GM21423 (cell line): Measurements from ENCODE around the gene TARBP2.
"Not testable (repeated sequence)": the region's sequence is repeated elsewhere in the genome, so short reads cannot be mapped to it uniquely, and the experiment has no call there.

Experiments used
- ATAC-seq: cut with Tn5 transposase; IDR thresholded peaks from one replicate; pipeline ENCODE4 v1.9.1; 2021; ENCODE audit warnings: mild to moderate bottlenecking, moderate library complexity; ENCODE audit not compliant: unreplicated experiment

The TARBP2 gene

DNA sequence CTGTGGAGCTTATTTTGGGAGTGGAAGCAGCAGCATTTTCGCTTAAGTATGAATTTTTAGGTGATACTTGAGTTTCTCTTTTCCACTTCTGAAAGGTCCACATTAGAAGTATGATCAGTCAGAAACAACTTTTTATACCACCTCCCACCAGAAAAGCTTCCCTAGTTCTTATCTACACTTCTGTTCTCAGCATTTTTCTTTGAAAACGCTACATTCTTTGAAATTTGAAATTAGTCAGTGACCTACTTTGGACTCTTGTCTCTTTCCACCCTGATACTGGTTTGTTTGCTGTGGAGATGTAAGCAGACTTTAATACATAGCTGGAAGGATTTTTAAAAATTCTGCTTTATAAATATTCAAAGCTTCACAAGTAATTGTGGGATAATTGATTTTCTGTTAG is 27.0 kb upstream of the TARBP2 start:
- no peak for ATAC-seq

DNA sequence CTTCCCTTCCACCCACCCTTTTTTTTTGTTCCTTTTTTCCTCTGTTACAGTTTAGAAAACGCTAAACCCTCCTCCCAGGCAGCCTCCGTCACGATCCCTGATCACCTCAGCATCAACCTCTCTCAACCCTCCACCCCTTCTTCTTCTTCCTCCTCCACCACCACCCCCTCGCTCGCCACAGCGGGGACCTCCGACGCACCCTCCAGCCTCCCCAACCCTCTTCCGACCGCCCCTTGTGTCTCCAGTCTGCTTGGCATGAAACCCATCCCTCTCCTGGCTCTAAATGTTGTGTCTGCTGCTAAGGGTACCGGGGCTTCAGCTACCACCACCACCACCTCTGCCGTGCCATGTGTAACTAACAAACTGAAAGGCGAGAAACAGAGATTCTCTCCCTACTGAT is 26.3 kb upstream of the TARBP2 start:
- ATAC-seq = no peak

DNA sequence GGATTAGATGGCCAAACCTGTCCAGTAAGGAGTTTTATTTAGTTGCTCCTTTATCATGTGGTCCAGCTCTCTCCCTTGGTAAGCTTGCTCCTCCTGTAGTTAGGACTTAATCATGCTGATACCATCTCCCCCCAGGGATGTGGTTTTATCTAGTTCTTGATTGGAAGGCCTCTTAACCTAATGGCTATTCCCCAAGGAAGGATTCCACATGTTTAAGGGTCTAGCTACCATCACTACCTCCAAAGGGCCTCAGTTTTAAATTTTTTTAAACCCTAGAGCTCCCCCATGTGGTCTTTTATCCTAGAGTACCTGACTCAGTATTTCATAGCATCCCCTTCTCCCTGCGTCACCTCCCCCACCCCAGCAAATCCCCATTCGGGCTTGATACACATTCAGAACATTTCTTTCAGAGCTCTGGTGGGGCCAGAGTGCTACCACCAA is 24.3 kb upstream of the TARBP2 start:
- no peak for ATAC-seq

DNA sequence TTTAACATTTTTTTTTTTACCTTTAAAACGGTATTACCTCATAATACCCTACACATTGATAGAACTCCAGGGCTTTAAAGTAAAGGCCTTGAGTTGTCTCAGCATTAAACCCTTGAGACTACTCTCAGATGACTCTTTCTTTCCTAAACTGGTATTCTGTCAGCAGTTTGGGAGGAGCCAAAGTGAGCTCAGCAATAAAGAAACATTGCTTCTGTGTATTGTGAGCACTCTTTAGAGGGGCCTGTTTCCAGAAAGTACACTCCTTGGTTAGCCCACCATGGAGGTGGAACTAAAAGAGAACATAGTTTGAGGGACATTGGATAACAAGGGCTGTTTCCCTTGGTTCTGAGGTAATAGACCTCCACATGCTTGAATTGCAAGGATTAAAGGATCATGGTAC is 22.2 kb upstream of the TARBP2 start:
- no peak for ATAC-seq

GRCh38 chr12:53479331-53479730 is 21.8 kb upstream of the TARBP2 start:
- no peak for ATAC-seq

DNA sequence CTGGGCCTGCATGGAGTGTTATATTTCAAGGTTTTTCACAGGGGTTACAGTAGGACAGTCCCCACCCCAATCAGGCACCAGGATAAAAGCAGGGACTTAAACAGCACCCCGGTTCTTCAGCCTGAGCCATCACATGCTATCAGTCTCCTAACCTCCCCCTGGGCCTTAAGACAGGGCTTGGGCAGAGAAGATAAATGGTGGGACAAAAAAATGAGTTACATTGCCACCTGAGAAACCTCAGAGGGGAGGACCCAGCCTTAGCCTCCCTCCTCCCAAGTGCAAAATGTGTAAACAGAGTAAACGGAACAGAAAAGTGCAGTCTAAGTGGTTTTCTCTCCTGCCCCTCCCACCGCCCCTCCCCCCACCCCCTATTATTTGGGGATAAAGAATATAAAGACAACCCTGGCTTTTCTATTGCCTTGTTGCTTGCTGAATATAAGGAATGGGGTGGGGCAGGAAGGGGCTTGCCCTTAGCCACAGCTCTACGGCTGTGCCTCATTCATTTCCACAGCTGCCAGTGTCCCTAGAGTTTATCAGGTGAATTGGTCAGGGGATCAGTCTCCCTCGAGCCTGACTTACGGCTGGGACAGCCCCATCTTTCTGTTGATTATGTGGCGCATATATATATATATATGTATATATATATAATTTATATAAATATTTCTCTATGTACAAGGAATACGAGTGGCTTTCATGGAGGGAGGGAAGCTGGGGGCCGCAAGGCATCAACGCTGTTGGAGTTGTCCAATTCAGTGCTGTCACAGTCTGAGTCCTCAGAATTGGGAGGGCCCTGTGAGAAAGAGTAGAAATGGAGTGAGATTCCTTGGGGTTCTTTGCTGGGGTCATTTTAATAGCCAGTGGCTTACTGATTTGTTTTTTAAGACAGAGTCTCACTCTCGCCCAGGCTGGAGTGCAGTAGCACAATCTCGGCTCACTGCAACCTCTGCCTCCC is 20.3 kb upstream of the TARBP2 start:
- no peak for ATAC-seq

GRCh38 chr12:53481458-53481857 is 19.6 kb upstream of the TARBP2 start:
- ATAC-seq = not testable (repeated sequence)

DNA sequence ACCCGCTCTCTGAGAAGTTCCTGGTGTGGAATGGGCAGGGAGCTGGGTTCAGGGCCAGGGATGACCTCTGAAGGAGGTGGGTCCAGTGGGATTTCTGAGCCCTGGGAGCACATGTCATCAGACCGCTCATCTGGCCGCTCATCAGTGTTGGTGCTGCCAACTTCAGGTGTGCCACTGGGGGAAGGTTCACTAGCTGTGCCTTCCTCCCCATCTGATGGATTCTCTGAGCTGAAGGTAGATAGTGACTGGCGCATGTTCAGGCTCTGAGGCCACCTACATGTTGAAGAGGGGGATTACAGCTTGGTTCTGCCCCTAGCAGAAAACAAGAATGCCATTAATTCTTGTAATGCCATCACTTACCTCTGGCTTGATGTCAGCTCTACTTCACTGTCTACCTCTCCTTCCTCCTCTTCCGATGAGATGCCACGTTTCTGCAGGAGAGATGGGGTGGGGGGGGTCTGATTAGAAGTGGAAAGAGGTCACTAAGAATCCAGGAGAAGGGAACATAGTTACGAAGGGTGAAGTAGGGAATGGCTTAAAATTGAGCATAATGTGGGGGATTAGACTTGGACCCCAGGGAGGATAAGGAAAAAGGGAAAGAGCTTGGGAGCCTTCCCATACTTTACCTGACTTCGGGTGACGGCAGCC is 19.0 kb upstream of the TARBP2 start:
- no peak for ATAC-seq

- no peak for ATAC-seq
Observed at GRCh38 chr12:53482626-53483168, 18.4 kb upstream of the TARBP2 start.

DNA sequence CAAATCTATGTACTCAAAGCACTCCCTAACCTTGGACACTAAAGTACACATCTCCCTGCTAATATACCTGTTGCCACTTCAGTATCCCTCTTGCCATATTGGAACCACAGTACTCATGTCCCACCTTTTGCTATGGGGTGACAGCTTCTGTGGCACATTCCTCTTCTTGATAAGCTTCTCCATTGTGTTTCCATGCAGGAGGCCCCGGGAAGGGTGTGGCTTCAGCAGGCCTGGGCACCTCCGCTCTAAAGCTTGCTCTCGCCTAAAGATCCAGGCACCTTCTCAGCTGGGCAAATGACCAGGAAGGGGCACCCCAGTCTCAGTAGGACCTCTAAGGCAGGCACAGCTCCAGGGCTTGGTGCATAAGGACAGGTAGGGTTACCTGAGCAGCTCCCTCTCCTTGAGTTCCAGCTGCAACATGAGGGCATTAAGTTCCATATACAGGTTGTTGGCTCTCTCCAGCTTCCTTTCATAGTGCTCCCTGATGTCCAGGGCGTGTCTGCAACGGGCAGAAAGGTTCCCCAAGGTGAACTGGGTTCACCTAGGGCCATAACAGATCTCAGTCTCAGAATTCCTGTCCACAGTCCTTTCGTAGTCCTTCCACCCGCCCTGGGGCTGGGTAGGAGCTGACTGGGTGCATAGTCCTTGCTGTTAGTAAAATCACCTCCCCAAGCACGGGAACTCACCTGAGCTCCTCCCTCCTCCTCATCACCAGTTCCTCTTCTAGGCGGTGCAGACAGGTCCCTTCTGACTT is 17.7 kb upstream of the TARBP2 start:
- ATAC-seq = no peak

- ATAC-seq = no peak
Observed at GRCh38 chr12:53483979-53484377, 17.1 kb upstream of the TARBP2 start.

- no peak for ATAC-seq
Observed at GRCh38 chr12:53484686-53485575, 16.2 kb upstream of the TARBP2 start.

GRCh38 chr12:53485955-53486735 is 14.9 kb upstream of the TARBP2 start:
- ATAC-seq = no peak

GRCh38 chr12:53486736-53487487 is 14.2 kb upstream of the TARBP2 start:
- ATAC-seq = no peak

DNA sequence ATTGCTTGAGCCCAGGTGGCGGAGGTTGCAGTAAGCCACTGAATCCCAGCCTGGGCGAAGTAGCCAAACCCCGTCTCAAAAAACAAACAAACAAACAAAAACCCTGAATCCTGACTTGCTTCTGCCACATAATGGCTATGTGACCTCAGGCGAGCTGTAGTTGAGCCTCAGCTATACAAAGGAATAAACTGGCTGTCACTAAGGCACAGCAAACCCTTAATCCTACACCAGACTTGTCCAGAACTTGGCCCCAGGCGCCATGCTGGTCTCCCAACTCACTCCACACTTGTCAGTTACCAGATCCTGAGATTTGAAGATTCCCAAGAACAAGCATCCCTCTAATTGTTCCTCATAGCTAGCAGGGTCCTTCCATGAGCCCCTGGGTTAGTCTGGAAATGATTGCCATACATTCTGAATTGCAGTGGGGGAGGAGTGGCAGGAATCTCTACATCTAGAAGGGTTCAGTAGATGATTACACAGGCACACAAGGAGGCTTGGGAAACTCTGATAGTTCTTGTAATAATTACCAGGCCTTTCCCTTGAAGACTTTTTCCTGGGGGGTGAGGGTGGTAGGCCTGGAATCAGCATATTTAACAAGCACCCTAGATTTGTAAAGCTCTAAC is 11.7 kb upstream of the TARBP2 start:
- no peak for ATAC-seq

GRCh38 chr12:53492188-53492587 is 8.9 kb upstream of the TARBP2 start:
- ATAC-seq = no peak

DNA sequence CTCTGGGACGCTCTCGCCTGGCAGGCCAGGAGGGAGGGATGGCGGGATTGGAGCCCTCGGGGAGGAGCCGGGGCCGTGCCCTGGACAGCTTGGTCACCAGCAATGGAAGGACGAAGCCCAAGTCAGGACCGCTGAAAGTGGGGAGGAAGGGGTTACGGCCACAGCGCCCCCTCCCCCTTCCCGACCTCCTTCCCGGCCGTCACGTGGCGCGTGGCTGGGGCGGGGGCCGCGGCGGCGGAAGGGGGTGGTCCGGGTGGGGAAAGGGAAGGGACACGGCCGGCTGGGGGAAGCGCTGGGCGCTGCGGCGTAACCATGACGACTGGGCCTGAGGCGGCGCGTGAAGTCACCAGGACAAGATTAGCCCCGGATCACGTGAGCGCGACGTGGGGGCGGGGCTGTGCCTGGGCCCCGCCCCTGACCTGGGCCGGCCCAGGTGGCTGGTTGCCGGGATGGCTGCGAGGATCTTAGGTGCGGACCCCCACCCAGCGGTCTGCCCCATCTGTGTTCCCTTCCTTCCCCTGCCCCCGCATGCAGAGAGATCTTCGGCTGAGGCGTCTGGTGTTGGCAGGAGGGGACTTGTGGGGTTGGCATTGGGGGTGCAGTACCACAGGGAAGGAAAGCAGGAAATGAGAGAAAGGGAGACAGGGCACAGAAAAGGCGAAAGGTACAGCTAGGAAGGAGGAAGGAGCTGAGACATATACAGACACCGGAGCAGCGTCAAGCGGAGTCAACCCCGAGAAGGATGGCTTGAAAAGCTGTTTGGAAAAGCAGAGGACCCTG is 8.1 kb upstream of the TARBP2 start:
- ATAC-seq = peak; percentile 94
